RCC 7860 (cell line): ENCODE measurements around the gene CLEC18C.
"Not testable (repeated sequence)": the region's sequence is repeated elsewhere in the genome, so short reads cannot be mapped to it uniquely, and the experiment has no call there.

ENCODE experiments used
- DNase-seq: peaks from one replicate; pipeline ENCODE4 v3.0.0-alpha.2; 2015; ENCODE audit warnings: low spot score
- FAIRE-seq: peaks from 2 replicates; lab custom pipeline; 2012; peaks lifted over from hg19 to GRCh38; lab: Jason Lieb, UNC

Gene CLEC18C

DNA sequence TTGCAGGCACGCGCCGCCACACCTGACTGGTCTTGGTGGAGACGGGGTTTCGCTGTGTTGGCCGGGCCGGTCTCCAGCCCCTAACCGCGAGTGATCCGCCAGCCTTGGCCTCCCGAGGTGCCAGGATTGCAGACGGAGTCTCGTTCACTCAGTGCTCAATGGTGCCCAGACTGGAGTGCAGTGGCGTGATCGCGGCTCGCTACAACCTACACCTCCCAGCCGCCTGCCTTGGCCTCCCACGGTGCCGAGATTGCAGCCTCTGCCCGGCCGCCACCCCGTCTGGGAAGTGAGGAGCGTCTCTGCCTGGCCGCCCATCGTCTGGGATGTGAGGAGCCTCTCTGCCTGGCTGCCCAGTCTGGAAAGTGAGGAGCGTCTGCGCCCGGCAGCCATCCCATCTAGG, 30.4 kb downstream of the CLEC18C start:
- not testable (repeated sequence) for FAIRE-seq, DNase-seq

DNA sequence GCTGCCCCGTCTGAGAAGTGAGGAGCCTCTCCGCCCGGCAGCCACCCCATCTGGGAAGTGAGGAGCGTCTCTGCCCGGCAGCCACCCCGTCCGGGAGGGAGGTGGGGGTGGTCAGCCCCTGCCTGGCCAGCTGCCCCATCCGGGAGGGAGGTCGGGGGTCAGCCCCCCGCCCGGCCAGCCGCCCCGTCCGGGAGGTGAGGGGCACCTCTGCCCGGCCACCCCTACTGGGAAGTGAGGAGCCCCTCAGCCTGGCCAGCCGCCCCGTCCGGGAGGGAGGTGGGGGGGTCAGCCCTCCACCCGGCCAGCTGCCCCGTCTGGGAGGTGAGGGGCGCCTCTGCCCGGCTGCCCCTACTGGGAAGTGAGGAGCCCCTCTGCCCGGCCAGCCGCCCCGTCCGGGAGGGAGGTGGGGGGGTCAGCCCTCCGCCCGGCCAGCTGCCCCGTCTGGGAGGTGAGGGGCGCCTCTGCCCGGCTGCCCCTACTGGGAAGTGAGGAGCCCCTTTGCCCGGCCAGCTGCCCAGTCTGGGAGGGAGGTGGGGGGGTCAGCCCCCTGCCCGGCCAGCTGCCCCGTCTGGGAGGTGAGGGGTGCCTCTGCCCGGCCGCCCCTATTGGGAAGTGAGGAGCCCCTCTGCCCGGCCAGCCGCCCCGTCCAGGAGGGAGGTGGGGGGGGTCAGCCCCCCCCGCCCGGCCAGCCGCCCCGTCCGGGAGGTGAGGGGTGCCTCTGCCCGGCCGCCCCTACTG, 31.2 kb downstream of the CLEC18C start:
- not testable (repeated sequence) for FAIRE-seq, DNase-seq

DNA sequence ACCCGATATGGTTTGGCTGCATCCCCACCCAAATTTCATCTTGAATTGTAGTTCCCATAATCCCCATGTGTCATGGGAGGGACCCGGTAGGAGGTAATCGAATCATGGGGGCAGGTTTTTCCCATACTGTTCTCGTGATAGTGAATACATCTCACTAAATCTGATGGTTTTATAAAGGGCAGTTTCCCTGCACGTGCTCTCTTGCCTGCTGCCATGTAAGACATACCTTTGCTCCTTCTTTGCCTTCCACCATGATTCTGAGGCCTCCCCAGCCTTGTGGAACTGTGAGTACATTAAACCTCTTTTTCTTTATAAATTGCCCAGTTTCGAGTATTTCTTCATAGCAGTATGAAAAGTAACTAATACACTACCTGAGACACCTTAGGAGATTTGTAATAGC, 32.8 kb downstream of the CLEC18C start:
- not testable (repeated sequence) for FAIRE-seq, DNase-seq

DNA sequence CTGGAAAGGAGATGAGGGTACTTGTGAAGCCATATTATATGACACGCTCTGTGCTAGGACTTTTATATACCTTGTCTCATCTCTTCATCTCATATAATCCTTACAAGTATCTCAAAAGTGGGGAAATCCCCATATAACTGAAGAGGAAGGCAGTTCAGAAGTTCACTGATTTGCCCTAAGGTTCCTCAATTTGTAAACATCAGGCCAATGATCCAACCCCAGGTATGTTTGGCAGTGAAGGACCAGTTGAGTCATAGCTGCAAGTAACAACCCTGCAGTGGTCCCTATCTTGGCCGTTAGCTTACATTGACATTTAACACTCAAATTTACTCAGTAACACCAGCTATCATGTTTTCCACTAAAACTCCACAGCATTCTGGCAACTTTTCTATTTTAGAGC, 45.0 kb downstream of the CLEC18C start:
- not testable (repeated sequence) for FAIRE-seq, DNase-seq

DNA sequence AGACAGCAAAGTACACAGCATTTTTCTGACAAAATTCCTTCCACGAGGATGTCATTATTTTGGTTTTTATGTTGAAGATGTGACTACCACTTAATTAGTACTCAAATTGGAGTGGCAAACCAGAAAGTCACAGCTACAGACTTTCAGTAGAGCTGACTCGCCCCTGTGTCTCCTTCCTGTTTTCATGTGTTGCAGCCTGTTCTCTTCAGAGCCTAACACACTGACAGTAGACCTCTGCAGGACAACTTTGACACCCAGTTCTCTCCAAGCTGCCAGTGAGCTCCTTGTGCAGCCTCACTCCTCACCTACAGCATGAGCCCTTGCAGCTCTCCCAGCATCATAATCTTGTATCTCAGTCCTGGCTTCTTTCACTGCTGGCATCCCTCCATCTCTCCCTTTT, 49.0 kb downstream of the CLEC18C start:
- not testable (repeated sequence) for DNase-seq, FAIRE-seq

DNA sequence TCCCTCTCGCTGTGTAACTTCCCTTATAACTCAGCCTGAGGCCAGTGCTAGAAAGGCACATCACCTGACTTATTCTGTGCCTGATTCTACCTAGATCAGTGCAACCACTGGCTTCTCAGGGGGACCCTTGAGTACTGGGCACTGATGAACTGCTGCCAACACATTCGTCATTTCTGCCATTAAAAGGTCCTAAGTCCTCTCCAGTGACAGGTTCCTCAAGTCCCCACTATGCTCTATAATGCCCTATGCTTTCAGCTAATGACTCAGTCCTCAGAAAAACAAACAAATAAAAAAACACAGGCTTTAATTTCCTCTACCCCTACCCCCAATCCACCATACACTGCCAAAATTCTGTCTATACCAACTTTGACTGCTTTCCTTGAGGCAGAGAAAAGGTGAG, 49.6 kb downstream of the CLEC18C start:
- not testable (repeated sequence) for DNase-seq, FAIRE-seq

DNA sequence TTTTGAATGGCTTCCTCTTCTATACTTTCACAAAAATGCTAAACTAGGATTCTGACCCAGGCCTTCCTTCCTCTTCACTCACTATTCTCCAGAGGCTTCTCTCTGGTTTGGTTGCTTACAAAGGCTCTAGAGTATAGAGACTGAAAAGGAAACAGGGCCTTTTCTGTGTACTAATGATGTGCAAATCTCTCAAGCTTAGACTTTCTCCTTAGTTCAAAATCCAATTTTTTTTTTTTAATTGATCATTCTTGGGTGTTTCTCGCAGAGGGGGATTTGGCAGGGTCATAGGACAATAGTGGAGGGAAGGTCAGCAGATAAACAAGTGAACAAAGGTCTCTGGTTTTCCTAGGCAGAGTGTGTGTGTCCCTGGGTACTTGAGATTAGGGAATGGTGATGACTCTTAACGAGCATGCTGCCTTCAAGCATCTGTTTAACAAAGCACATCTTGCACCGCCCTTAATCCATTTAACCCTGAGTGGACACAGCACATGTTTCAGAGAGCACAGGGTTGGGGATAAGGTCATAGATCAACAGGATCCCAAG, 50.5 kb downstream of the CLEC18C start:
- FAIRE-seq, DNase-seq: not testable (repeated sequence)

DNA sequence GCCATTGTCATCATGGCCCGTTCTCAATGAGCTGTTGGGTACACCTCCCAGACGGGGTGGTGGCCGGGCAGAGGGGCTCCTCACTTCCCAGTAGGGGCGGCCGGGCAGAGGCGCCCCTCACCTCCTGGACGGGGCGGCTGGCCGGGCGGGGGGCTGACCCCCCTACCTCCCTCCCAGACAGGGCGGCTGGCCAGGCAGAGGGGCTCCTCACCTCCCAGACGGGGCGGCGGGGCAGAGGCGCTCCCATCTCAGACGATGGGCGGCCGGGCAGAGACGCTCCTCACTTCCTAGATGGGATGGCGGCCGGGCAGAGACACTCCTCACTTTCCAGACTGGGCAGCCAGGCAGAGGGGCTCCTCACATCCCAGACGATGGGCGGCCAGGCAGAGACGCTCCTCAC, 51.1 kb downstream of the CLEC18C start:
- DNase-seq, FAIRE-seq: not testable (repeated sequence)

DNA sequence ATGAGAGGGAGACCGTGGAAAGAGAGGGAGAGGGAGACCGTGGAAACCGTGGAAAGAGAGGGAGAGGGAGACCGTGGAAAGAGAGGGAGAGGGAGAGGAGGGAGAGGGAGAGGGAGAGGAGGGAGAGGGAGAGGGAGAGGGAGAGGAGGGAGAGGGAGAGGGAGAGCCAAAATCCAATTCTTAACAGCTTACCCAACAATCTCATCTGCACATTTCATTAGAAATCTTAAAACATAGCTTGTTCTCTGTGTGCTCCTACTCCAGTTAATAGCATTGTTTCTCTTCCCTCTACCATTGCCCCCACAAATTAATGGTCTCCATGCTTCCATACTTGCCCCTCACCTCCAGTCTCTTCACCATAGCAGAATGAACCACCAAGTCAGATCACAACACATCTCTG, 51.8 kb downstream of the CLEC18C start:
- DNase-seq, FAIRE-seq: not testable (repeated sequence)

DNA sequence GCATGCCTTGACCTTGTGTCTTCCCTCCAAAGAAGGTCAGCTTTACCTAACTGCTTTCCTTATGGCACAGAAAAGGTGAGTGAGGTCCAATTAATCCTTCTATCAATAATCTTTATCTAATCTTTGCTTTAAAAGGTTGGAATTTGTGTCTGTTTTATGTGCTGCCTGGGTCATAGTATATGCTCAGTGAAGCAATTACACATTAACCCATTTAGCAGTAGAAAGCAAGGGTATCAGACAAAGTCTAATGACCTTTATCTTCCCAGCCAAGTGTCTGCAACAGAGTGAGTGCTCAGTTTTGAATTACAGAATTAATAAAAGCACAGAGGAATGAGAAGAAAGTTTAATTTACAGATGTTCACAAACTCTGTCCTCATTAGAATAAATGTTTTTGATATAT, 52.4 kb downstream of the CLEC18C start:
- not testable (repeated sequence) for FAIRE-seq, DNase-seq

DNA sequence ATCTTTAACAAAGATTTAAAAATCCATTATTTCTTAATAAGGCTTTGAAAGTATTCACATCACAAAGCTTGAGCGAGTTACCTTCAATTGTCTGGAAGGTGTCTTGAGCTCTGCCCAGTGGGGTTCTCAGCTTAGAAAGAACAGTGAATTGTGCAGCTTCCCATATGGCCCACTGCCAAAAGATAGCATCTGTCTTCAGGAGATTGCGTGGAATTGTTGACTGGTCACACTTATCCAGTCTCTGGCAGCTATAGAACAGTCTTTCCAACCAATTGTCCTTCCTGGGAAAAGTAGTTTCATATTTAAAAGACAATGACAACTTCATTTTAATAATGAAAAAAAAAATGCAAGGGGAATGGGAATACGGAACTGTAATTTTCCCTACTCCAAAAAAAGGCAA, 58.2 kb downstream of the CLEC18C start:
- DNase-seq, FAIRE-seq: not testable (repeated sequence)
